HepG2 (cell line): ENCODE results near the gene SCAF11. TPM values are rescaled to one million over a fixed set of nuclear protein-coding genes. Genes with fewer than 3 reads are reported as not detected.
A peak's percentile ranks its signal among the peaks of the same experiment; 100 is the strongest.

Experiments
- ATF7 ChIP-seq, 2 experiments: fragments of 450-650 bp in 1 of 2; sonication (generic) in 1 of 2; formaldehyde crosslinking in 1 of 2; IDR thresholded peaks; 2 replicates each; pipeline versions ENCODE4 v1.4.0 to v1.6.1; 2016 to 2020; ENCODE audit warnings: antibody characterized with exemption in 1 of 2, mild to moderate bottlenecking in 1 of 2, missing genetic modification reagents in 1 of 2
- DDIT3 ChIP-seq: sonication (generic); formaldehyde crosslinking; IDR thresholded peaks from 2 replicates; pipeline ENCODE4 v1.4.0; 2020; ENCODE audit warnings: mild to moderate bottlenecking, missing genetic modification reagents
- E2F1 ChIP-seq: sonication (generic); formaldehyde crosslinking; IDR thresholded peaks from 2 replicates; pipeline ENCODE4 v1.5.0; 2020; ENCODE audit warnings: missing genetic modification reagents
- GATA4 ChIP-seq: sonication (generic); IDR thresholded peaks from 2 replicates; pipeline ENCODE4 v1.6.1; 2016; ENCODE audit warnings: antibody characterized with exemption, low read depth, borderline replicate concordance
- GZF1 ChIP-seq: sonication (generic); formaldehyde crosslinking; IDR thresholded peaks from 2 replicates; pipeline ENCODE4 v1.5.1; 2020; ENCODE audit warnings: mild to moderate bottlenecking, missing genetic modification reagents
- HES4 ChIP-seq: sonication (generic); formaldehyde crosslinking; IDR thresholded peaks from 2 replicates; pipeline ENCODE4 v1.9.0; 2021; ENCODE audit warnings: mild to moderate bottlenecking, missing genetic modification reagents, borderline replicate concordance
- HMGXB3 ChIP-seq: sonication (generic); formaldehyde crosslinking; IDR thresholded peaks from 2 replicates; pipeline ENCODE4 v1.4.0; 2020; ENCODE audit warnings: missing genetic modification reagents, borderline replicate concordance
- HNRNPUL1 ChIP-seq: fragments of 200-400 bp; formaldehyde crosslinking; IDR thresholded peaks from 2 replicates; pipeline ENCODE4 v1.6.1; 2017; ENCODE audit warnings: low read depth, mild to moderate bottlenecking, low read length, moderate library complexity
- NR2F2 ChIP-seq: IDR thresholded peaks from 2 replicates; pipeline ENCODE4 v1.6.1; 2012; ENCODE audit warnings: low read depth, inconsistent platforms, borderline replicate concordance
- PAX8 ChIP-seq: sonication (generic); formaldehyde crosslinking; IDR thresholded peaks from 2 replicates; pipeline ENCODE4 v1.8.0; 2022; ENCODE audit warnings: mild to moderate bottlenecking, missing genetic modification reagents, borderline replicate concordance
- POLR2AphosphoS5 ChIP-seq: IDR thresholded peaks from 2 replicates; pipeline ENCODE4 v1.6.1; 2012; ENCODE audit warnings: low read depth, low read length
- PRMT3 ChIP-seq: sonication (generic); formaldehyde crosslinking; IDR thresholded peaks from 2 replicates; pipeline ENCODE4 v1.8.1; 2022; ENCODE audit warnings: low read depth, mild to moderate bottlenecking, moderate library complexity, missing genetic modification reagents, borderline replicate concordance
- RAD21 ChIP-seq: fragments of 450-650 bp; formaldehyde crosslinking; IDR thresholded peaks from 2 replicates; pipeline ENCODE4 v1.5.0; 2020; ENCODE audit warnings: mild to moderate bottlenecking
- RFX1 ChIP-seq: fragments of 450-650 bp; IDR thresholded peaks from 2 replicates; pipeline ENCODE4 v1.6.1; 2017
- ZBTB37 ChIP-seq: sonication (generic); formaldehyde crosslinking; IDR thresholded peaks from 2 replicates; pipeline ENCODE4 v1.4.0; 2020; ENCODE audit warnings: mild to moderate bottlenecking, missing genetic modification reagents
- ZNF550 ChIP-seq: sonication (generic); formaldehyde crosslinking; IDR thresholded peaks from 2 replicates; pipeline ENCODE4 v1.4.0; 2020; ENCODE audit warnings: mild to moderate bottlenecking, missing genetic modification reagents, borderline replicate concordance
- ZNF724P ChIP-seq: sonication (generic); formaldehyde crosslinking; IDR thresholded peaks from 2 replicates; pipeline ENCODE4 v1.8.0; 2022; ENCODE audit warnings: missing genetic modification reagents, borderline replicate concordance
- ZNF800 ChIP-seq: sonication (generic); formaldehyde crosslinking; IDR thresholded peaks from 2 replicates; pipeline ENCODE4 v1.4.0; 2020; ENCODE audit warnings: missing genetic modification reagents
- polyA plus RNA-seq, 8 experiments: library from polyadenylated mRNA; depleted of rRNA in 3 of 8; stranded (reverse) in 7 of 8; unstranded in 1 of 8; fragments of >200 nt; fragmentation: Illumina TruSeq in 4 of 8; extraction: Trizol in 4 of 8; gene quantifications; 2 replicates each; pipeline versions ENCODE4 v1.2.1 to v1.2.3, GENCODE V29; 2011 to 2016; ENCODE audit warnings: low read depth in 4 of 8, missing spikeins in 1 of 8, mixed read lengths in 1 of 8; ENCODE audit not compliant: insufficient read depth in 1 of 8
- total RNA-seq, 5 experiments: library from RNA; depleted of rRNA; stranded (reverse); fragments of >200 nt; fragmentation: Illumina TruSeq; extraction: Trizol; gene quantifications; 2 replicates each; pipeline ENCODE4 v1.2.3, GENCODE V29; 2016; ENCODE audit warnings: low read depth in 1 of 5

Gene SCAF11
- total and polyA plus RNA-seq, 2 of the 13 experiments (the other 11 are each of a cell fraction or from before 2014, with no cell fraction given) = 26.9 to 38.3 TPM

- TF ChIP-seq ZNF800 = peak; percentile 80; the same call in 1 of the 2 replicates
- peak; percentile 61; the same call in 1 of the 2 replicates for TF ChIP-seq E2F1 (CRISPR knock-in tag)
- peak; percentile 24; the same call in 1 of the 2 replicates for TF ChIP-seq GZF1 (CRISPR knock-in tag)
- no peak for TF ChIP-seq RFX1
- TF ChIP-seq ZNF724P (CRISPR knock-in tag) = peak; percentile 50; the same call in 1 of the 2 replicates
- peak; percentile 80 for TF ChIP-seq HMGXB3
- 0 out of 2 replicates have a peak, but pooled peaks have one; percentile 0 for TF ChIP-seq PAX8 (CRISPR knock-in tag)
- TF ChIP-seq RAD21 (CRISPR knock-in tag) = peak; percentile 95
- peak; percentile 92; the same call in 1 of the 2 replicates for TF ChIP-seq HES4 (CRISPR knock-in tag)
- peak; percentile 67; the same call in 1 of the 2 replicates for TF ChIP-seq NR2F2
- TF ChIP-seq GATA4 = peak; percentile 57; the same call in 1 of the 2 replicates
- TF ChIP-seq ZNF550 (CRISPR knock-in tag) = 0 out of 2 replicates have a peak, but pooled peaks have one; percentile 56
- TF ChIP-seq ZBTB37 = peak; percentile 58; the same call in 1 of the 2 replicates
- TF ChIP-seq POLR2AphosphoS5 = peak; percentile 98
- no peak for TF ChIP-seq HNRNPUL1
- TF ChIP-seq DDIT3 (CRISPR knock-in tag) = no peak
- 0 out of 2 replicates have a peak, but pooled peaks have one; percentile 5 for TF ChIP-seq PRMT3 (CRISPR knock-in tag)
- peak; percentile 40 for TF ChIP-seq ATF7 (IDR thresholded peaks at IDR 0.05)
- no peak; the same call in 1 of the 2 replicates for TF ChIP-seq ATF7 (CRISPR knock-in tag; IDR thresholded peaks at IDR 0.05)
Observed at GRCh38 chr12:45990468-45991283, at the start of gene SCAF11 (continued).
